ENCODE measurements around the gene FXYD2.
"Not testable (repeated sequence)": the region's sequence is repeated elsewhere in the genome, so short reads cannot be mapped to it uniquely, and the experiment has no call there.

FXYD2 gene

DNA sequence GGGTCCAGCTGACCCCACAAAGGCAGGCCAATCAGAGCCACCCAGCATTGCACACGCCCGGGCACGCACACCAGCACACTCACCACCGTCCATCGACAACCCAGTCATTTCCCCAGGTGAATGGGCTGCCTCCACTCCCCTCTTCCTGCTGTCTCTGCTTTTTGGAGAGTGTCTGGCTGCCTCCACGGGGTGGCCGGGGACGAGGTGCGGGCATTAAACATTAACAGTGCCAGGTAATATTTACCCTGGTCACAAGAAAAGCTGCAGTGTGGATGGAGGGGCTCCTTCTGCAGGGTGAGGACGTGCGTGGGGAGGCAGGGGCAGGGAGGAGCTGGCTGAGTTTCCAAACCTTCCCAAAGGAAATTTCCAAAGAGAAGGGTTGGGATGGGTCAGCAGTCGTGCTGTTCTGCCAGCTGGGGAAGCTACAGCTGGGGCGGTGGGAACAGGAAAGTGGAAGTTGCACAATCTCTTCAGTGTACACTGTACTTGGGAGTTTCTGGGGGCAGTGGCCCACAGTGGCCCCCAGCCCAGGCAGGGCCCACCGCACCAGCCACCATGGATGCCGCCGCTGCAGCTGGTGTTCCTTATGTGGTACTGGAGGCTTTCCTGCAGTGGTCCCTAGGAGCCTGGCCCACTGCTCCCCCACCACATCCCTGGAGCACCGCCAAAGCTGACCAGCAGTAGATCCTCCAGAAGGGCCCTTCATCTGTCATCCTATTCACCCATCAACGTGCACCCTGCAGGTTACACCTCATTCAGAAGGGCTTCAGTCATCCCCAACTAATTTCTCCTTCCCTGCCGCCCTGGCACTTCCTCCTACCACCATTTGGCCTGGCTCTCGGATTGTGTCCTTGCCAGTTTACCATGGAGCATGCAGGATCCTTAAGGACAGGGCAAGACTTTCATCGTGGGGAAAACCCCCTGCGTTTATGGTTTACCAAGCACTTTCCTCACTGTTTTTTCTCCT is at the start of gene FXYD2:
Gene FXYD2, minus strand, starts transcription at position 174 of the 967 bp plus-strand sequence. Its CDS starts 66 bp downstream, at position 108.
- DNase-seq, result no peak

DNA sequence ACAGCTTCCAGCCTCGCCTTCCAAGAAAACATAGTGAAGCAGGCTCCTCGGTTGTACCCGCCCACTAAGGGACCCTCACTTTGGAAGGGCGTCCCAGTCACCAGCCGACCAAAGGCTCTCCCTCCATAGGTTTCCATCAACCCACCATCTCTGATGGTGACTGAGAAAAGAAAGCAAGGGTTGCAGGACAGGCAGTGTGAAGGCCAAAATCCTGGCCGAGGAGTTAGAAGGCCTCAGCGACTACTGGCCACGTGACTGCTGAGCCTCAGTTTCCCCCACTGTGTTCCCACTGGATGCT is 49.2 kb upstream of the FXYD2 start:
- DNase-seq, result no peak

DNA sequence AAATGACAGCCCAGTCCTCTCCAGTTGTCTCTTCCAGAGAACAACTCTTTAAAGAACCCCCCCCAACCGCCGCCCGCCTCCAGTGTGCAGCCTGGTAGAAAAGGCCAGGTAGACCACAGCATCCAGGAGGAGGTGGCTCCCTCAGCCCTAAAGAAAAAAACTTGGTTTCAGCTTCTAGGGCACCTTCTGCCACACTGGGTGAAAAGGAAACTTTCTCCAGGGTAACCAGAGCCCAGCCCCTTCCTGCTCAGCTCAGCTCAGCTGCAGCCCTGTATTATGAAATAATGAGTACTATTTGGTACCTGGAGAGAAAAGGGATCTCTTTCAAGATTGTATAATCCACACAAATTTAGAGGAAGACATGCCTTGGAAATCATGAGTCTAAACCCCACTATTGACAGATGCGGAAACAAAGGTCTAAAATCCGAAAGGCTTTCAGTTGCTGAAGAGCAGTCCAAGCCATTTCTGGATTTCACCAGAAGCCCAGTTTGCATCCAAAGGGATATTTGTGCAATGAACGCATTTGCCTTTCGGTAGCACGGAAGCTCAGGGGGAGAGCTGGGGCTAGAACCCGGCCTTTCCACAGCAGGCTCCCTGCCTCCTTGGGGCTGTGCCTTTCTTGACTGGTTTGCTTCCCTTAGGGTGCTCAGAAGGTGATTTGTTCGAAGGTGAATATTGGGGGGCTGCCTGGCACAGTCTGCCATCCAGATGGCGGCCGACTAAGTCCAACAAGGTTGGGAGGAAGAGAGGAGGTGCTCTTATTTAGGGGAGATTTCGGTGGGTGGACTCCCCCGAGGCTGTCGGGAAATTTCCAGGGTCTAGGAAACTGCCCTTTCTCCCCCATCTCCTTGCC is 48.7 kb upstream of the FXYD2 start:
- DNase-seq, result no peak

DNA sequence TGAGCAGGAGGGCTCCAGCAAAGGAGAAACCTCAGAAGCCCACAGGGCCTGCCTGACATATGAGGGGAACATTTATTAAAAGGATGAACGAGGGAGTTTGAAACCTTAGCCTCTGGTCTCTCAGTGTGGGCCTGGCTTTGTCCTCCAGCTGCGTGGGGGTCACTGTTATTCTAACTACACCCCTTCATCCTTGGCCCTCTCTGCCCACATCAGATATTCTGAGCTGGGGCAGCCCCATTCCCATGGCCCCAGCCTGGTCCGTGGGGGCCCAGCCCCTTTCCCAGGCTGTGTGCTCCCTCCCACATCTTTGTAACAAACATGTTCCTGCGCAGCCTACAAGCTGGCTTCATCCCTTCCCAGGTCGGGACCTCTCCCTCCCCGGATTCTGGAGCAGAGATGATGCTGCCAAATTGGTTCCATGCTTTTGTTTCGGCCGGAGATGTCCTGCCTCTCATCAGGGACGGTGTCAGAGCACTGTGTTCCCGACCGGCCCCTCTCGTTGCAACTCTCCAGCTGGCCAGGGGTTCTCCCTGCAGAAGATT is 47.9 kb upstream of the FXYD2 start:
- no peak for DNase-seq

DNA sequence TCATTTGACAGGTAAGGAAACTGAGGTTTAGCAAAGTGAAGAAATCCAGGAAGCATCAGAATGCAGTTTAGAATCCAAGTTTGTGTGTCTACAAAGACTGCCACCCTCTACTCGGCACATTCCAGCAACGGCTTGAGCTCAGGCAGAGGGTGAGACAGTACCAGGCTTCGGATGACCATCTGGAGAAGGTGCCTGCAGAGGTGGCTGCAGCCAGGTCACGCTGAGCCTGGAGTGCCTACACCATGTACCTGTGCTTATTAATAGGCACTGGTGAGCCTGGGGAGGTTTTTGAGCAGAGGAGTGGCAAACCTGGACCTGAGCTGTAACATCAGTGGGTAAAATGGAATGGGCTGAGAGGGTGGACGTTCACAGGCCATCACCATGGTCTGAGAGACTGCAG is 47.2 kb upstream of the FXYD2 start:
- no peak for DNase-seq

DNA sequence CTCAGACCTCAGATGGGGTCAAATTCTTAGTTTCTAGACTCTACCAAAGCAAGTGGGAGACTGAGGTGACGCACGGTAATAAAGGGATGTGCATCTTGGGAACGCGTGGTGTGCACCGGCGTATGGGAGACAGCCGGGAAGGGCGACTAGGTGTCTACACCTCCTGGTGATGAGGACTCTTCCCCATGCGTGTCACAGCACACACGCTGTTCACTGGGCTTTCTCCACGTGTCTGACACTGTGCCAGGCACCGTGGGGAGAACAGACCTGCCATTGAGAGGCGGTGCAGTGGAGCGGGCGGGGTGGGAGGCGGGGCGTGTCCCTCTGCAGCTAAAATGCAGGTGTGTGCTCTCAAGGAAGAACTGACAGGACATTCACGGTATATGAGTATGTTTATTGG is 46.6 kb upstream of the FXYD2 start:
- DNase-seq, result no peak

DNA sequence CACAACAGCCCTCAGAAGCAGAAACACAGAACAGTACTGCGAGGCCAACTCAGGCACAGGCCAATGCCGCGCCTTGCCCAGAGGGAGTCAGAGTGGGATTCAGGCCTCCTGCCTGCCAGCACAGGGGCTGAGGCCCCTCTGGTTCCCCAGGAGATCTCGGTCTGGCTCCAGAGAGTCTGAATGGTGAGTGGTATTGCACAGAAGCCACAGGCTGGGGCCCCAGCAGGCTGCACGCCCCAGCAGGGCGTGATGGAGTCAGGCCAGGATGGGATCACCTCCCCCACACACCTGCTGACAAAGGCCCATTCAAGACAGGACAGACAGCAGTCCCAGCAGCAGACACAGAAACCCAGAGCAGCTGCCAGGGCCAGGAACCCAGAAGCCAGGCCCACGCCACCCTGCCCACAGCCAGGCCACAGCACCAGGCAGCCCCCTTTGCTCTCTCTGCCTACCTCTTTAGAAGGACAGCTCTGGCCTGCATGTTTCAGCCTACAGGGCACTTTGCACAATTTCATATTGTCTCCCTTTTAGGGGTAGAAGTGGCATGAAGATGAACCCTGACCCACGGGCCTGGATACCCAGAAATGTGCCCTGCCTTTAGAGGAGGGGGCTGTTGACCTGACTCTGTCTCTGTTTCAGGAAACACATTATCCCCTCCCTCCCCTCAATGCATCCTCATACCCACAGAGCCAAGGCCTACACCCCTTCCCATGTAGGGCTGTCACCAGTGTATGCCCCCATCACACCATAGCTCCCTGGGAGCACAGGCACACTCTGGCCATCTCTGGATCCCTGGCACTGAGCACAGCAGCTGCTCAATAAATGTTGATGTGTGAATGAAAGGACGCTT is 45.8 kb upstream of the FXYD2 start:
- DNase-seq, result no peak

DNA sequence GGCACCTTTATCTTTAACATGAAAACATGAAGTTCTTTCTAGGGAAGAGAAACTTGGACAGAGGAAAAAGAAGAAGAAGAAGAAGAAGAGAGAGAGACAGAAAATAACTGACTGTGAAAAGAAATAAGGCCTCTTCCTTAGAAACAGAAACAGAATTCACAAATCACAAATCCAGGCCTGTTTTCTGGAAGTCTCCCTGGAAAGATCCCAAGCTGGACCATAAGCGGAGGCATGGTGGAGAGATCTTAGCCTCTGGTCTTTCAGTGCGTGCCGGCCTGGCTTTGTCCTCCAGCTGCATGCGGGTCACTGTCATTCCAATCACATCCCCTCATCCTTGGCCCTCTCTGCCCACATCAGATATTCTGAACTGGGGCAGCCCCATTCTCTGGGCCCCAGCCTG is 45.1 kb upstream of the FXYD2 start:
- no peak for DNase-seq

DNA sequence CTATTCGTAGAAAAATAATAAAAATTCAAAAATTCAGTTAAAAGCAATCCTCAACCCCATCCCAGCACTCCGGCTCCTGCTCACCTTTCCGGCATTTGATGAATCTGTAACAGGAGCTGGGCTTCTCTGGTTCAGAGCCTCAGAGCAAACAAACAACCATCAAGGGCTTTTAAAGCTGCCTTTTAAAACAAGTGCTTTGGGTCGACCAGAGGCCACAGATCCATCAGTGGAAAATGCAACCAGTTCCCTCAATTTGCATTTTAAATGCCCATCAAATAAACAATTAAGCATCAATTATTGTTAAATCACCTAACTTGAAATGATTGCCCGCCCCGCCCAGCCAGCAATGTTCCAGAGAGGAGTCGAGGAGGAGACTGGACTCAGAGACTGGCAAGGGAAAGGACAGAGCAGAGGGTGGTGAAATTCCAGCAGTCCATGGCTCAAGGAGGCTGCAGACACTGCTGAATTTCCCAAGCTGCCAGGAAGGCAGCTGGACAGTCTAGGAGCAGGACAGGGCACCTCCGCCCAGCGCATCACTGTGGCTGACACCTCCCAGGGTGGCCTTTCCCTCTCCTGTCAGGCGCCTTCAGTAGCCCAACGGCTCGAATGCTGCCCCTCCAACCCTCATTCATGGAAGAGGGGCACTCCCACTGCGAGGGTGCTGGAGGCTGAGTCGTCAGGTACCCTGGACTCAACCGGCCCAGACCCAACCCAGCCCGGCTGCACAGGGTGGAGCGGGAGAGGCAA is 44.4 kb upstream of the FXYD2 start:
- no peak for DNase-seq

DNA sequence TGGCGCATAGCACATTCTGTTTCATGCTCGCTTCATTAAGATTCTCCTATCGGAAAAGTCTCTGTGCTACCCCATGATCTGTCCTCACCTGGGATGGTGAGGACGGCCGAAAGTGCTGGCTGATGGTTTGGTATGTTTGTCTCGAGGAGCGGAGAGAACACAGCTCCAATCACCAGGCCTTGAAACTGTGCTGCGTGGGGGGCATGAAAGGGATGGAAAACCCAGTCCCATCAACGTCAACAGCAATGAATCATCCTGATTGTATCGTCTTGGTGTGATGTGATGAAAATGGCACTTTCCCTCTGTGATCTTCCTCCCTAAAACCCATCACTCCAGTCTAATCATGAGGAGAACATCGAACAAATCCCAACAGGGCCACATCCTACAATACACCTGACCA is 43.5 kb upstream of the FXYD2 start:
- DNase-seq, result no peak

DNA sequence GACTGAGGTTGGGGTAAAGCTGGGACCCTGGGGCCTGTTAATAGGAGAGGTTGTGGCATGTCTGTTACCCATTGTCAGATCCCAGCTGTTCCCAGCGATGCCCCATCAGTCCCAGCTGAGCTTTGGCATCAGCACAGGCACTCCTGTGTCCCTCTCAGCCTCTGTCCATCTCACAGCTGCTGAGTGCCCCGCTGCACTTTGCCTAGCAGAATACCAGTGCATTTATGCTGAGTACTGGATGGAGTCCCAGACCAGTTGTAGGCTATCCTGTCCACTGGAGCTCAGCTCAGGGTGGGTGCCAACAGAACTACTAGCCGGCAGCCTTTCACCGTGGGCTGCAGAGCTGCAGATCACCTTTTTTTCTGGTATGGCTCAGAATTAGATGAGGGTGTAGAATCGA is 42.0 kb upstream of the FXYD2 start:
- DNase-seq, result no peak

DNA sequence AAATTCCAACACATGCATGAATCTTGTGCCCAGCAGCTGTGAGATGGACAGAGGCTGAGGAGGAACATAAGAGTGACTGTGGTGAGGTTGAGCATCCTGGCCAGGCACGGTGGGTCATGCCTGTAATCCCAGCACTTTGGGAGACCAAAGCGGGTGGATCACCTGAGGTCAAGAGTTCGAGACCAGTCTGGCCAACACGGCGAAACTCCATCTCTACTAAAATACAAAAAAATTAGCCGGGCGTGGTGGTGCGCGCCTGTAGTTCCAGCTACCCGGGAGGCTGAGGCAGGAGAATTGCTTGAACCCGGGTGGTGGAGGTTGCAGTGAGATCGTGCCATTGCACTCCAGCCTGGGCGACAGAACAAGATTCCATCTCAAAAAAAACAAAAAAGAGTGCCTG is 41.0 kb upstream of the FXYD2 start:
- not testable (repeated sequence) for DNase-seq

DNA sequence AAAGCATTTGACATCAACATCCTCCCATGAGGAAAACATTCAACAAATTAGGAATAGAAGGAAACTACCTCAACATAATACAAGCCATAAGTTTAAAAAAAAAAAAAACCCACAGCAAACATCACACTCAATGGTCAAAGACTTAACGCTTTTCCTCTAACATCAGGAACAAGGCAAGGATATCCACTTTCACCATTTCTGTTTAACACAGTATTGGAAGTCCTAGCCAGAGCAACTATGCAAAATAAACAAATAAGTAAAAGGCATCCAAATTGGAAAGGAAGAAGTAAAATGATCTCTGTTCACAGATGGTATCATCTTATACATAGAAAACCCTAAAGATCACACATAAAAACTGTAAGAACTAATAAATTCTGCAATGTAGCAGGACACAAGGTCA is 38.8 kb upstream of the FXYD2 start:
- no peak for DNase-seq

DNA sequence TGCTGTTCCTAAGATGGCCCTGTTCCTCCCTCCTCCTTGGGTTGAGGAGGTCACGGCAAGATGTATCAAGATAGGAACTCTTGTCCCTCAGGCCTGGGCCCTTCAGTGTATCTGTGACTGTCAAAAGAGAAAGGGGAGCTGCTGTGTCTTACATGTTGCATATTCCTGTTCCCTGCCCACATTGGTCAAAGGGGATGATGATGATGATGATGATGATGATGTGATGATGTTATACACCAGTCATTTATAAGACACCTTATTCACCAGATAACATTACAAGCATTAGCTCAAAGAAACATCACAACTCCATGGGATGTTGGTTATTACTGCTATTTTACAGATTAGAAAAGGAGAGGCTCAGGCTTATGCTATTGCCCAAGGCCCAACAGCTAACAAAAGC is 38.2 kb upstream of the FXYD2 start:
- DNase-seq, result no peak

DNA sequence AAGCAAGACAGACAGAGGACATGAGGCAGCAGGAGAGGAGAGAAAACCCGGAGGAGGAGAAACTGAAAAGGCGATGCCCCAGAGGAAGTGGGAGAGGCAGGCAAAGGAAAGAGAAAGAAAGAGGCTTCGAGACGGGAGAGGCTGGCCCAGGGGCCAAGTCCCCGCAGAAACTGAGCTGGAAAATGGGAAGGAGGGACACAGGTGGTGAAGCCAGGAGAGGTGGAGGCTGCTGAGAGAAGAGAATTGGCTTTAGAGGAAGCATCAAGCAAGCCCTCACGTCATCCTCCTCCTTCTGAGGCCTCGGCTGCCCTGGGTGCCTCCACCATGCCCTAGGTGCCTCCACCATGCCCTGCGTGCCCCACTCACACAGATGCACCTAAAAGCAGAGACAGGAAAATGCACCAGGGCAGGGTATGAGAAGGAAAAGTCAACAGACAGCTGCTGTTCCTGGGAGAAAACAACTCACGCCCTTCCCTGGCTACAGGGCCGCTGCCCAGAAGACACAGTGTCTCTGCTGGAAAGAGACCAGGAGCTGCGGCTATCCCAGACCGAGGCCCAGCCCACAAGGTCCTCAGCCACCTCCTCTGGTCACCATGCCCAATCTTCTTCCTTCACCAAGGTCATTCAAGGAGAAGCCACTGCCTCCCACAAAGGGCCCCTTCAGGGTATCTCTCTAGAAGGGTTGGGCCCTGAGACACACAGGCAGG is 37.6 kb upstream of the FXYD2 start:
- no peak for DNase-seq

DNA sequence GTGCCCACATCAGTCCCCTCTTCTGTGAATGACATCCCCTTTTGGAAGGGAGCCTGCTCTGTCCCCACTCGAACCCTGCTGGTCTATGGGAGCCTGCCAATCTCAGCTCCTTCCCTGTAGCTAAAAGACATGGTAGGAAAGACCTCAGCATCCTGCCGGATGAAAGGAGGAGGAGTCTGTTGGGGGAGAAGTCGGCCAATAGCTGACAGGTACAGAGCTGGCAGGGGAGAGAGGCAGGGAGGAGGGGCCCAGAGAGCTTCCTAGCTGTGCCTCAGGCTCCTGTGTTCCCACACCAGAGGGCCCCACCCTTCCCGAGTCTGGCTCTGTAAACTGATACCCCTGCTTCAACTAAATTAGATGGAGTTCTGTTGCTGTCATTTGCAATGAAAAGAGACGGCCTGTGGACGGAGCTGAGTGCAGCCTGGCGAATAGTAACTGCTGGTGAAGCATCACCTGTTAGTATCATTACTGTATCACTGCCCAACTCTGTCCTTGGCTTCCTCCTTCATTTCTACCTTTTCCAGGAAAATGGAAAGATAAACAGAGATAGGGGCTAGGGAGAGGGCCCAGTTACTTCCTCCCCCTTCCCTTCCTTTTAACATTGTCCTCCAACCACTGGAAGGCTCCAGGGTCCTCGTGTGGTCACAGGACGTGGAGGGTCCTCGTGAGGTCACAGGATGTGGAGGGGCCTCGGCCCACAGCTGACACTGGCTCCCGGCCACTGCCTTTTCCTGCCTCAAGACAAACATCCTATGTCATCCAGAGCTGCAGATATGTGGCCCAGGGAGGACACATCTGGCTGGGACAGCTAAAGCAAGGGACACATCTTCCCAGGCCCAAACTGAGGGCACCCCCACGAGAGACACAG is 36.8 kb upstream of the FXYD2 start:
- no peak for DNase-seq

DNA sequence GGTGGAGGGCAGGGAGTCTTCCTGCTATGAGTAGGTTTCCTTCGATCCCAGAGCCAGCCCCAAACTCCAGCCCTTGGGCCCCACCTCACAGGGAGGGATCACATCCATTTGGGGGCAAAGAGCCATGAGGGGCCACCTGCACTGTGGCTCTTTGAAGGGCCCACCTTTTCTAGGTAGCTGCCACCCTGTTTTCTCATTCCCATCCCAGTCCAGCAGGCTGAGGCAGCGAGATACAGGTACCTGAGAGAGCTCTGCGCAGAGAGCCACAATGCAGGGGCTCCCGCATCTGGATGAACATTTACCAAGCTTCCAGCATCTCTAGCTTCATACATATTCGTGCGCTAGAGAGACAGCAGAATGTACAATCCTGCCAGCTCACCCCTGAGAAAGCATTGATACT is 35.6 kb upstream of the FXYD2 start:
- DNase-seq, result no peak

DNA sequence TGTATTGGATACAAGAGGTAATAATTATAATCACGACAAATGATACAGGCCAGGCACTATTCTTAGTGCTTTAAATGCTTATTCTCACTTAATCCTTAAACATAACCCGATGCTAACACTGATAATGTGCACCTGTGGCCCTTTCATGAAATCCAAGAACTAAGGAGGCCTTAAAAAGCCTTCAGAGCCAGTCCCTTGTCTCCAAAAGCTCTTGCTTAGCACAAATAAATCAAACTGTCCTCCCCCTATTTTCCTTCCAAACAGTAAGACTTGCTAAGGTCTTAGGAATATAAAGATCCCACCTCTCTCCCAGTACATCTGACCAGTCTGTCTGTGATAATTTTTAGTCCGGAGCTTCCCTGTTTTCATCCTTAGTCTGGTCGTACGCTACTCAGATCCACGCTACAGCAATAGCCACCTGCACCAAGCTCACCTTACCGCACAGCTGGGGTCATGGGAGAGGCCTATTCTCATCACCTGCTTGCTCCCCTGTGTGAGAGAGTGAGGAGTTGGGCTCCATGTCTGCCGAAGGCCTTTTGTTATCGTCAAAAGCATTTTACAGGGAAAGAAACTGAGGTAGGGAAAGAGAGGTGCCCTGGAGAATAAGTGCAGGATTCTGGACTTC is 35.1 kb upstream of the FXYD2 start:
- DNase-seq, result no peak

DNA sequence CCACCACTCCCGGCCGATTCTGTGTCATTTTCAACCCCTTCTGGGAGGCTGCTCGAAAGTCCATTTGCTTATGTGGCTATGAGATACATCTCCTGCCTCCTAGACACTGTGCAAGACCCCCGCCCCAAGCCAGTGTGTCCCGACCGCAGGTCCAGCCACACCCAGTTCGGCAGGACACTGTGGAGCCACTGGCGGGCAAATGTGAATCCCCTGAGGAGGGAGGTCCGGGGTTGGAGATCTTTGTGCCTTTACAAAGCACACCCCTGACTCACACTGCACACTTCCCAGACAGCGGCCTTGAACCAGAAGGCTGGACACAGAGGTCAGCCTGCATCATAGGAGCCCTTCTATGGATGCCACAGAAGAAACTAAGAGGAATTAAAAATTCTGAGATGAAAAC is 34.5 kb upstream of the FXYD2 start:
- DNase-seq, result no peak

Data from stimulated activated CD4-positive, alpha-beta T cell treated with anti-CD3 and anti-CD28 coated beads, Interleukin-2, amount 100 ng/mL, for 24 hours (primary cell).